Large intestine (tissue), 3 donors: ENCODE data around the gene RACGAP1. TPM values are rescaled to one million over a fixed set of nuclear protein-coding genes. Genes with fewer than 3 reads are reported as not detected.

Experiments
- DNase-seq, 2 donors: peaks; one replicate each; pipeline versions ENCODE4 v3.0.0 to v3.0.0-alpha.2; 2013
- H3K27ac ChIP-seq: one replicate; pipeline ENCODE4 v1.5.1; 2013; ENCODE audit warnings: low read length
- H3K27me3 ChIP-seq: 2 replicates; pipeline ENCODE4 v1.6.1; 2013; ENCODE audit warnings: low read length; ENCODE audit not compliant: control insufficient read depth, insufficient read depth
- H3K36me3 ChIP-seq: 2 replicates; pipeline ENCODE4 v1.6.1; 2013; ENCODE audit warnings: low read length; ENCODE audit not compliant: control insufficient read depth, insufficient read depth
- H3K4me1 ChIP-seq: one replicate; pipeline ENCODE4 v1.6.1; 2013; ENCODE audit warnings: low read length; ENCODE audit not compliant: control insufficient read depth, insufficient read depth
- H3K4me3 ChIP-seq: one replicate; pipeline ENCODE4 v1.5.1; 2013; ENCODE audit warnings: low read length
- H3K9me3 ChIP-seq: one replicate; pipeline ENCODE4 v1.6.1; 2013; ENCODE audit warnings: mild to moderate bottlenecking, low read depth, low read length, moderate library complexity; ENCODE audit not compliant: control insufficient read depth
- WGBS: methylation state at CpG from one replicate; pipeline ENCODE4 v1.1.5; 2013; ENCODE audit warnings: low lambda C conversion rate; ENCODE audit not compliant: insufficient coverage; 5-methylcytosine and 5-hydroxymethylcytosine counted together
- polyA plus RNA-seq: library from polyadenylated mRNA; unstranded; fragments of 120-200 nt; gene quantifications from one replicate; pipeline ENCODE4 v1.2.1, GENCODE V29; 2013

The RACGAP1 gene
- polyA plus RNA-seq, 1 donor: 21.8 TPM

DNA sequence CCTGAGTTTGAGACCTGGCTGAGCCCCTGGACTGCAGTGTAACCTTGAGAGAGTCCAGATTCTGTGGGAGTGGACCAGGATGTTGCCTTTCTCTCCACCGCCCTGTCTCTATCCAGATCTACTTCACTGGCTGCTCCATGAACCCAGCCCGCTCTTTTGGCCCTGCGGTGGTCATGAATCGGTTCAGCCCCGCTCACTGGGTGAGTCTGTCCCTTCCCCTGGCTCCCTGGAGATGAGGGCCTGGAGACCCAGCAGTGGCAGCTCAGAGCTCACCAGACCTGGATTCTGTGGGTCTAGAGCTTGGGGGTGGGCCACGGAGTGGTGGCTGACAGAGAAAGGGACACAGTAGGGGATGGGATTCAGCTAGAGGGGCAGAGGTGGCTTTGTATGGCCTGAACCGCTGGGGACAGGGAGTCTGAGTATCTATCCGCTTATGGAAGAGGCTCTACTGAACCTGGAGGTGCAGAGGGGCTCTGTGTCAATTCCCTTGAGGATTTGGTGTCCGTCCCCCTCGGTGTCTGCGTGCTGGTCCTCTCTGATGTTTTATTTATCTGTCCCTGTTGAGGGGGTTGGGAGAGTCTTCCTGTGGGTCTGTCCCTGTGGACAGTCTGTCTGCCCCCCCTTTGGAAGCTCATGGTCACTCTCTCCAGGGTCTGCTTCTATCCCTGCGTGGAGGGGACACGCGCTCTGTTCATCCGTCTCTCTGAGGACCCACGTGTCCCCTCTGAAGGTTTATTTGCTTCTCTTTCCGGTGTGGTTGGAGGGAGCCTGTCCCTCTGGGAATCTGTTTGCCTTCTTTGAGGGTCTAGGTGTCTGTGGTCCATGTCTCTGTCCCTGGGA, 61.1 kb downstream of the RACGAP1 start:
- no peak overlapping the region for H3K27ac ChIP-seq
- DNase-seq: no peak
- peaks cover 7% of the 10 kb centered on the region for H3K4me1 ChIP-seq
- no peak overlapping the region for H3K4me3 ChIP-seq
- no peaks in the 10 kb centered on the region for H3K9me3 ChIP-seq
- peaks cover 86% of the 10 kb centered on the region for H3K27me3 ChIP-seq
- H3K36me3 ChIP-seq: no peaks in the 10 kb centered on the region
- no CpG with 5 or more reads among the region's 17 CpGs for WGBS

DNA sequence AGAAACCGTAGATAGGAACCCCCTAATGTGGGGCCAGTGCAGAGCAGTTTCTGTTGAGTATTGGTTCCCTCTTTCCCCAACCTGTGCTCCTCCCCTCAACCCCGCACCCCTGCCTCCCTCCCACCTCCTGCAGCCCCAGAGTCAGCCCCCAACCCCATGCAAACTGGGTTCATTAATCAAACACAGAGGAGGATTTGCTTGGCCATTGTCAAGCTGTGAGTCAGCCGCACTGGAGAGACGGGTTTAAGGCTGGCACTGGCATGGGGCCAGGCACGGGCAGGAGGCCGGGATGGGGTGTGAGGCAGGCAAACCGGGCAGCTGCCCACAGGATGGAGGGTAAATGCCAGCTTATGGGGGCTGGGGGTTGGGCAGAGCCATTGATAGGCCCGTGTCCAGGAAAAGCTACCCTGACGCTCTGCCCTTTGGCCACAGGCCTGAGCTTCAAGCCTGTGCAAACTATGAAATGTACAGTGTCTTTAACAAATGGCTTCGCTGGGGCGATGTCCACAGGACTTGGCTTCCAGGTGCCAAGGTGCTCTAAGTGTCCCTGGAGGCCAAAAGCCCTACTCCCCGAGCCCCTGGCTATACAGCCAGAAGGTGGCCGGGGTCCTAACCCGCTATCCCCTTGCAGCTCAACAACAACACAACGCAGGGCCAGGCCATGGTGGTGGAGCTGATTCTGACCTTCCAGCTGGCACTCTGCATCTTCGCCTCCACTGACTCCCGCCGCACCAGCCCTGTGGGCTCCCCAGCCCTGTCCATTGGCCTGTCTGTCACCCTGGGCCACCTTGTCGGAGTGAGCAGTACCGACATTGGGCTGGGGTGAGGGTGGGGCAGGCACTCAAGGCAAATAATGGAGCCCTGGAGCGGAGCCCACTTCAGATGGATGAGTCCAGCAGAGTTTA, 62.2 kb downstream of the RACGAP1 start:
- Histone ChIP-seq H3K27ac (no peak overlapping the region), H3K4me3 (no peak overlapping the region), H3K9me3 (no peaks in the 10 kb centered on the region), H3K27me3 (peaks cover 87% of the 10 kb centered on the region), H3K36me3 (no peaks in the 10 kb centered on the region), H3K4me1 (peaks cover 7% of the 10 kb centered on the region)
- DNase-seq: no peak
- no CpG with 5 or more reads among the region's 21 CpGs for WGBS

DNA sequence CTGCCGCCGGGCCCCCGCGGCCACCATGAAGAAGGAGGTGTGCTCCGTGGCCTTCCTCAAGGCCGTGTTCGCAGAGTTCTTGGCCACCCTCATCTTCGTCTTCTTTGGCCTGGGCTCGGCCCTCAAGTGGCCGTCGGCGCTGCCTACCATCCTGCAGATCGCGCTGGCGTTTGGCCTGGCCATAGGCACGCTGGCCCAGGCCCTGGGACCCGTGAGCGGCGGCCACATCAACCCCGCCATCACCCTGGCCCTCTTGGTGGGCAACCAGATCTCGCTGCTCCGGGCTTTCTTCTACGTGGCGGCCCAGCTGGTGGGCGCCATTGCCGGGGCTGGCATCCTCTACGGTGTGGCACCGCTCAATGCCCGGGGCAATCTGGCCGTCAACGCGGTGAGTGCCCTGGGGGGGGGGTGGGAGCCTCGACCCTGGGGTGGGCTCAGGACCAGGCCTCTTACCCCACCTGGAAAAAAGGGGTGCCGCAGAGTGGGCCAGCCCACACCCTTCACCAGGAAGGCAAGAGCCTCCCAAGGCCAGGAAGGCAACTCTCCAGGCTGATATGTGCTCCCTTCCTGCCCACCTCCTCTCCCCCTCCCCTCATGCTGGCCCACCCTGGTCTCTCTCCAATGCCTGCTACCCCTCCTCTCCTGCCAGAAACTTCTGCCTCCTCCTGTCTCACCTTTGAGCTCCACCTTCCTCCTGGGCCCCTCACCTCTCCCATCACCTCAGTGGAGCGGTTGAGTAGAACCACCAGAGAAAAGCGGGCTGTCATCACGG, 63.1 kb downstream of the RACGAP1 start:
- H3K4me3 ChIP-seq: no peak overlapping the region
- H3K27me3 ChIP-seq: peaks cover 92% of the 10 kb centered on the region
- no CpG with 5 or more reads among the region's 37 CpGs for WGBS
- no peaks in the 10 kb centered on the region for H3K9me3 ChIP-seq
- H3K36me3 ChIP-seq: no peaks in the 10 kb centered on the region
- H3K27ac ChIP-seq: no peak overlapping the region
- peaks cover 2% of the 10 kb centered on the region for H3K4me1 ChIP-seq
- no peak for DNase-seq

DNA sequence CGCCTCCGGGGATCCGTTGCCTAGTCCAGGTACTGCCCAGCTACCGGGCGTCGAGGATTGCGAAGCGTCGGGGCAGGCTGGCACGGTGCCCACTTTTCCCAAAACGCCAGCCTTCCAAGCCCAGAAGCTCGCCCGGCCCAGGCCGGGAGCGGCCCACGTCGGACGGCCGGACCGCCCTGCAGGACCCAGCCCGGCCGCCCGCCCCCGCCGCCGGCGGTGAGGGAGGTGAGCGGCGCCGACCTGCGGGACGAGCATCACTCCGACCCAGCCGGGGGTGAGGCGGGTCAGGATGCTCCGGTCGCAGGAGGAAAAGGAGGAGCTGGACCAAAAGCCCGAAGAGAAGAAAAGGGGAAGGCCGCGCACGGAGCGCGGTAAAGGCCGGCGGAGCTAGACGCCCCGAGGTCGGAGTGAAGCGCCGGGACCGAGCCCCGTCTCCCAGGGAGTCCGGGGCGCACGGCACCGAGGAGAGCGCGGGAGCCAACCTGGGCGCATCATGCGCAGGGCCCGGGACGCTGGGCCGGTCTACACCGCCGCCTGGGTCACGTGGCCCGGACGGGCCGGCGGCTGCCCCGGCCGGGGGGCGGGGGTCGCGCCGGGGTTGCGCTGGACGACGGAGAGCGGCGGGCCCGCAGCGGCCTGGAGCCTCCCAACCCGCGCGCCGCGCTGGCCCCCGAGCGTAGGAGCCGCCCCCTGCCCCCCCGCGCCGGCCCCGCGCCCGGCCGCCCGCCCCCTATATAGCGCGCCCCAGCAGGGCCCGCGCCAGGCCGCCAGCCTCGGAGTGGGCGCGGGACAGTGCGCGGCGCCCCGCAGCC, 64.0 kb downstream of the RACGAP1 start, which contains the start of gene AQP5:
Gene AQP5, plus strand, starts transcription at position 762 of the 812 bp plus-strand sequence. CDS start 146 bp downstream, outside the sequence.
- Histone ChIP-seq H3K4me3 (no peak within 1 kb of the TSS), H3K9me3 (no peaks in the 10 kb centered on the region), H3K27me3 (peaks cover 95% of the 10 kb centered on the region), H3K36me3 (no peaks in the 10 kb centered on the region), H3K27ac (no peak within 1 kb of the TSS), H3K4me1 (no peaks in the 10 kb centered on the region)
- no peak for DNase-seq
- WGBS: no CpG with 5 or more reads among the region's 111 CpGs

DNA sequence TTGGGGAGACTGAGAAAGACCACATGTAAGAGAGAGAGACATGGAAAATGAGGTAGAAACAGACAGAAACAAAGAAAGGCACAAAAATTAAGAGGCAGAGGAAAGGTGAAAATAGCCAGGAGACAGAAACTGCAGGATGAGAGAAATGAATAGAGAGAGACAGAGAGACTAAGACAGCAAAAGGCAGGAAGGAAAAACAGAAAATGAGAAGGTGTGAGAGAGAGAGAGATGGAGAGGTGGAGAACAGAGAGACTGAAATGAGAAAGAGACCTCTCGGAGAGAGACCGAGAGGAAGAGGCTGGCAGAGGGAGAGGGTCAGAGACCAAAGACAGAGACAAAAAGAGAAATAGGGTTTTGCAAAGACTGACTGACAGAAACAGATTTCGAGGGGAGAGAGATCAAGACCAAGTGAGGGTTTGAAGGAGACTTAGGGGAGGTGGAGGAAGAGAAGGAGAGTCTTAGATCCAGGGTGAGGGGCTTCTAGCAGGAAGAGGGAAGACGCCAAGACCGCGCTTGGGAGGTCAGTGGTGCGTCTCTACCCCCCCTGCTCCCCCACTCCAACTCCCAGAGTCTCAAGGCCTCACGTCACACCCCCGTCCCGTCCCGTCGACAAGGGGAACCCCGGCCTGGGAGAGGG, 64.7 kb downstream of the RACGAP1 start:
- Histone ChIP-seq H3K36me3 (no peaks in the 10 kb centered on the region), H3K4me1 (no peaks in the 10 kb centered on the region), H3K27me3 (peaks cover 95% of the 10 kb centered on the region), H3K9me3 (peaks cover under 1% of the 10 kb centered on the region), H3K27ac (no peak overlapping the region), H3K4me3 (no peak overlapping the region)
- no peak for DNase-seq
- WGBS: 65% methylated on average over 3 of the region's 13 CpGs

DNA sequence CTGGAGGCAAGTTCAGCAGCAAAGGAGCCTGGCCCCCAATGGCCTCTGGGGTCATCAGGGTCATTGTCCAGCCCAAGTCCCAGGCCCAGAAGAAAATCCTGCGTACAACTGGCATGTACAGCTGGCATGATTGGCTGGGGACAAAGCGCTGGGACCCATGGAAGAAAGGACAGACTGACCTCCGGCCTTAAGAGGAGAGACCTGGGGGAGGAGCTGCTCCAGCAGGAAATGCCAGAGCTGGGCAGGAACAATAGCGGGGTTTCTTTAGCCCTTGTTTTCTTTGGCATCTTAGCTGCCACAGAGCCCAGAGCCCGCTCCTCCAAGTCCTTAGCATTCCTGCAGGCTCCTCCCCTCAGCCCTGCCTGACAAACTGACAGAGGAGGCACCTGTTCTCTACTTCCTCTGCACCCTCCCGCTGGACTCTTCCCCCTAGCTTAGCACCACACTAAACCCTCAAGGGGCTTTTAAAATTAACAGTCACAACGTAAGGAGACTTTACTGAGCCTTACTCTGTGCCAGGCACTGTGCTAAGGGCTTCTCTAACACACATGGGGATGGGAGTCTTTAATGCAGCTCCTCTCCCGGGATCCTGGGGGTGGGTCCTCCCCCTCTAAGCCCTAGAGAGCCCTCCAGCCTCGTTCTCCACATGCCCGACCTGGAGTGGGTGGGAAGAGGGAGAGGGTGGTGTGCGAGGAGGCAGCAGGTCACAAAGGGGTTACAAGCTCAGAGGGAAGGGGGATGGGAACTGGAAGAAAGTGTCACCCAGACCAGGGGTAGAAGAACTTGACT, 65.4 kb downstream of the RACGAP1 start:
- WGBS: no CpG with 5 or more reads among the region's 11 CpGs
- Histone ChIP-seq H3K36me3 (no peaks in the 10 kb centered on the region), H3K4me1 (no peaks in the 10 kb centered on the region), H3K9me3 (peaks cover 5% of the 10 kb centered on the region), H3K4me3 (no peak overlapping the region), H3K27ac (no peak overlapping the region), H3K27me3 (peaks cover 95% of the 10 kb centered on the region)
- DNase-seq: no peak

DNA sequence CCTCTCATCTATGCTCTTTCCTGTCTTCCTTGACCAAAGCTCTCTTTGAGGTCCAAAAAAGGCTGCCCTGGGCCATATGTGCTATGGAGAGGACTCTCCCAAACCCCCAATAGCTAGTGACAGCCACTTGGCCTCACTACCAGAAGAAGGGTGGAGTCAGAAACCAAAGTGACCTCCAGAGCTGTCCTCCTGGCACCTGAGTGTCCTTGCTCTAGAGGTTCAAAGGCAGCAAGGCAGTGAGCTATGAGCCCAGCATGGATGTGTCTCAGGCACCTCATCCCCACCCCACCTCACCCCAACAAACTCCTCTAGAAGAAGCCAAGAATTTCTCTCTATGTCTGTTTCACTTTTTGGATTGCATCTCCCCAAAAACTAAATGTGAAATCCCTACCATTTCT, 67.7 kb downstream of the RACGAP1 start:
- no peak overlapping the region for H3K27ac ChIP-seq
- no peaks in the 10 kb centered on the region for H3K36me3 ChIP-seq
- peaks cover 86% of the 10 kb centered on the region for H3K27me3 ChIP-seq
- H3K4me1 ChIP-seq: no peaks in the 10 kb centered on the region
- H3K4me3 ChIP-seq: no peak overlapping the region
- DNase-seq: no peak
- H3K9me3 ChIP-seq: peaks cover 5% of the 10 kb centered on the region

DNA sequence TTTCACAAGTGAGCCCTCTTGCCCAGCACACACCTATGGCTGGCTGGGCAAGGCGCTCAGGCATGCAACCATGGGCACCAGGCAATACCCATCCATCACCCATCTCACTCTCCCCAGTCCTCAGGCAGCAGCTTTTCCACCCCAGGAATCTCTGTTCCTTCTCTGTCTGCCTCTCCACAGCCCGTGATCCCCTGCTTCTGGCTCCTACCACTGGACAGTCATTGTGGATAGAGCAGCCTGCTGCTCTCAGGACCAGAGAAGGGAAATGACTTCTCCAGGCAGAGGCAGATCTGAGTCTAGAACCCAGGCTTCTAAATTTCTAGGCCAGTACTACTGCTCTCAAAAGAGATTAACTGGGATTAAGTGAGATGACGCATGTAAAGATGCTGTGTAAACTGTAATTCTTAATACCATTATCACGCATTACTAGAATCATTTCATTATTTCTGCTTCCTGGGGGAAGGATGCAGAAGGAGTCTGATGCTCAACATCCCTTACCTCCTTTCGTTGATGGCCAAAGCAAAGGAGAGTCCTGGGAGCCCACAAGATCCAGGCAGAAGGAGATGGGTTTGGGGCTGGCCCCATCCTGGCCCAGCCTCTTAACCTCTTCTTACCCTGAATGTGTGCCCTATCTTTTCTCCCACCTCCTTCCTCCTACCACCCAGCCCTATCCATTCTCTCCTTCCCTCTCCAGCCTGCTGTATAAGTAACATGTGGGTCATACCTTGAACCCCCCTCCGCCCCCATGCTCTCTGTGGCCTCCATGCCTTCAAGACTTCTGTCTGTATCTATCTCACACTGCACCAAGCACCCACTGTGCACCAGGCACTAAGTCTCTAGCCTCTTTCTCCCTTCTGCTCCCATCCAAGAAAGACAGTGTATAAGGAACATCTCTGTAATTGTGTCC, 68.4 kb downstream of the RACGAP1 start:
- WGBS: 100% methylated on average over 1 of the region's 6 CpGs
- Histone ChIP-seq H3K36me3 (no peaks in the 10 kb centered on the region), H3K27me3 (peaks cover 80% of the 10 kb centered on the region), H3K9me3 (peaks cover 5% of the 10 kb centered on the region), H3K27ac (no peak overlapping the region), H3K4me1 (no peaks in the 10 kb centered on the region), H3K4me3 (no peak overlapping the region)
- DNase-seq: no peak
